ENCODE measurements around the gene NFATC1.

Gene NFATC1

DNA sequence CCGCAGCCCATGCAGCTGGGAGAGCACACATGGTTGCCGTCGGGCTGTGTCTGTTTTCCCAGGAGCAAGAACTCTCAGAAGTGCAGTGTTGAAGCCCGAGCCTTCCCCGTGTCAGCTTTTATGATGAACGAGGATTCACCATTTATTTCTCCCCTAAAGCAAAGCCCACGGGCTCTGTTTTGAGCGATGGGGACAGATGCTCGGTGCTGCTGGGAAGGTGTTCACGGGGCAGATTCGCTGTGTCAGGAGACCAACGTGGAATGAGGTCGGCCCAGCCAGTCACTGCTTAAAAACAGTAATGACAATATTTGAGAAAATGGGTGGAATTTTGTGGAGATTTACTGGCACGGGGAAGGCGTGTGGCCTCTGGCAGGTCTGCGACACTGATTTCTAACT, 43.9 kb downstream of the NFATC1 start:
- Histone ChIP-seq H3K36me3 (ENCODE audit: insufficient read depth, low read length) (no peaks in the 10 kb centered on the region), H3K4me1 (ENCODE audit: insufficient read depth, low read length) (no peaks in the 10 kb centered on the region), H3K9ac (ENCODE audit: low read depth, low read length) (no peak overlapping the region), H3K9me3 (ENCODE audit: control insufficient read depth, insufficient read depth, low read length) (no peaks in the 10 kb centered on the region)

DNA sequence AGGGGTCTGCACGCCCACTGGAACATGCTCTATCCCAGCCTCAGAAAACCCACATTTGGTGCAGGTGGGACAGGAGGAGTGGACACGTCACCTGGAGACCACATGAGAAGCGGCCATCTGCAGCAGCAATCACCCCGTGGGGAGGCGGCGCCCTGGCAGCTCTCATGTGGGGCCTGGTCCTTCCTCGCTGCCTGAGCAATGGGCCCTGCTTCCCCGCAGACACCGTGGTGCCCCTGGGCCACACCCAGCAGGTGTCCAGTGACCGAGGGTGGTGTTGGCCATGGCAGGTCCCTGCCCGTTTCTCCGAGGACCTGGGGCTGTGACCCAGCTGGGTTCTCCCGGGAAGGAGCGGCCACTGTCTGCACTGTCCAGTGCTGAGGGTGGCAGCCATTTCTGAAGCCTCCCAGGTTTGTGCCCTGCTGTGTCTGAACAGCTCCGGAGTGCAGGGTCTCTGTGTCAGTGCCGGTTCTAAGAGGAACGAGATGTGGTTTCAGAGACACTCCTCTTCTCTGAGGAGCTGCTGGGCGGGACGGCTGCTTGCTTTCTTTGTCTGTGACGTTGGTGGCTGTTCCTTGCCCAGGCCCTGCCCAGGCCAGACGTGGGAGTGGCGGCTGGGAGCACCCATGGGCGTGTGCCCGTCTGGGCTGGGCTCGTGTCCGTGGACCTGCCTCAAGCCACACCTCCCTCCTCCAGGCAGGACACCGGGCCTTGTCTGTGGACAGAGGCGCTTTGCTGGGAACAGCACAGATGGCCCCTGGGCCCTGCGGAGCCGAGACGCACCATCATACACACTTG, 44.8 kb downstream of the NFATC1 start:
- H3K36me3 ChIP-seq (ENCODE audit: insufficient read depth, low read length): no peaks in the 10 kb centered on the region
- H3K4me1 ChIP-seq (ENCODE audit: insufficient read depth, low read length): peaks cover 3% of the 10 kb centered on the region; the same call in 1 of the 2 replicates

DNA sequence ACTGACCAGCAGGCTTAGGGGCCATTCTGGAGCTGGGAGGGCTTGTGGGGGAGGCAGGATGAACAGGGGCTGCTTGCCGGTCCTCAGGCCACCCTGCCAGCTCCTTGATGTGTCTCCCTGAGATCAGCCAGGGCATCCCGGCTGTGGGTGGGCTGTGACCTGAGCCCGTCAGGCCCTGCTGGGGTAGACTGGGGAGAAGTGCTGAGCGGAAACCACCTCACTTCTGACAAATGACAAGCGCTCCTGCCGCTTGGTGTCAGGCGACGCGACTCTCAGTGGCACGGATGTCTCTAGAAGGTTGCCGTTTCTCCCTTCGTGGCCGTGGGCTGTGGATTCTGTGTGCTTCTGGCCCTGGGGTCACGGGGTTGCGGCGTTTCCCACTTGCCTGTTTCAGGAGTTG, 45.7 kb downstream of the NFATC1 start:
- no peak overlapping the region for H3K9ac ChIP-seq (ENCODE audit: low read depth, low read length)

More for the DNA sequence above, 44.8 kb downstream of the NFATC1 start:
- Histone ChIP-seq H3K9ac (ENCODE audit: low read depth, low read length) (no peak overlapping the region), H3K9me3 (ENCODE audit: control insufficient read depth, insufficient read depth, low read length) (no peaks in the 10 kb centered on the region)

DNA sequence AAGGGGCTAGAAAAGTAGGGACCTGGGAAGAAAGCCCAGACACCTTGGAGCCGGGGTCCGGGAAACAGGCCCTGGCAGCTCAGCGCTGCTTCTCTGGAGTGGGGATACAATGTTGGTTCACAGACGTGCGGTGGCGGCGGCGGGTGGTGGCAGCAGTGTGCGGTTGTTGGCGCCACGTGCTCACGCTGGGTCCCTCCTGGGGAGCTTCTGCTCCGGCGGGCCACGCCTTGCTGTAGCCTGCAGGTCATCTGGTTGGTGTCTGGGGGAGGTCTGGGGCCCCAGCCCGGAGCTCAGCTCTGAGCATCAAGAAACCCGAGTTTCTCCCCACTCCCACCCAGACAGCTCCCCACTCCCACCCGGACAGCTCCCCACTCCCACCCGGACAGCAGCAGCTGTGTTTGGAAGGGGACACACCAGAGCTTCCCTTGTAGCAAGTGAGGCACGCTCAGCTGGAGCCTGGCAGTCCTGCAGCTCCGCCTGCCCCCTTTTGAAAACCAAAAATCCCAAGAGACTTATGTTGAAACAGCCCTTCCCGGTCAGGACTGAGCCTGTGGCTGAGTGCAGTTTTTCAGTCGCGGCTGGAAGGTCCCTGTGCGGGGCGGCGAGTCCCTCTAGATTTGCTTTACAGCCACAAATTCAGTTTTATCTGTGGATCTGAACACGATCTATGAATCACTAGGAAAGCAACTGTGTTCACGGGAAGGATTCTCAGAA, 46.9 kb downstream of the NFATC1 start:
- Histone ChIP-seq H3K9me3 (ENCODE audit: control insufficient read depth, insufficient read depth, low read length) (no peaks in the 10 kb centered on the region), H3K36me3 (ENCODE audit: insufficient read depth, low read length) (no peaks in the 10 kb centered on the region), H3K4me1 (ENCODE audit: insufficient read depth, low read length) (peaks cover 8% of the 10 kb centered on the region; the same call in 1 of the 2 replicates), H3K9ac (ENCODE audit: low read depth, low read length) (no peak overlapping the region)

More for the DNA sequence above, 45.7 kb downstream of the NFATC1 start:
- Histone ChIP-seq H3K4me1 (ENCODE audit: insufficient read depth, low read length) (peaks cover 8% of the 10 kb centered on the region; the same call in 1 of the 2 replicates), H3K36me3 (ENCODE audit: insufficient read depth, low read length) (no peaks in the 10 kb centered on the region), H3K9me3 (ENCODE audit: control insufficient read depth, insufficient read depth, low read length) (no peaks in the 10 kb centered on the region)

DNA sequence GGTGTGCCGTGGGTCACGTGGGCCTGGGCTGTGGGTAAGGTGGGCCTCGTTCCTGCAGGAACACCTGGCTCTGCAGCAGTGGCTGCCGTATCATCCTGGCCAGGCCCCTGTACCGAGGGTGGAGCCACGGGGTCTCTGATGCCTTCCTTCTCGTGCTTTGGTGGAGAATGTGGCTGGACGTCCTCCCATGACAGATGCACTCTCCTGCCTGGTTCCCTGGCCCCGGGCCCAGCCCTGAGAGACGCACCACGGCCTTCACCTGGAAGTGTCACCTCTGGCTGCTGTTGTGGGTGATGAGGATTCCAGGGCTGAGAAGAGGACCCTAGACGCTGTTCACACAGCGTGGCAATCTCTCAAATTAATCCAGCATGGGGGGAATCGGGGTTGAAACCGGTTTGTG, 49.5 kb downstream of the NFATC1 start:
- Histone ChIP-seq H3K36me3 (ENCODE audit: insufficient read depth, low read length) (no peaks in the 10 kb centered on the region), H3K9ac (ENCODE audit: low read depth, low read length) (no peak overlapping the region)

DNA sequence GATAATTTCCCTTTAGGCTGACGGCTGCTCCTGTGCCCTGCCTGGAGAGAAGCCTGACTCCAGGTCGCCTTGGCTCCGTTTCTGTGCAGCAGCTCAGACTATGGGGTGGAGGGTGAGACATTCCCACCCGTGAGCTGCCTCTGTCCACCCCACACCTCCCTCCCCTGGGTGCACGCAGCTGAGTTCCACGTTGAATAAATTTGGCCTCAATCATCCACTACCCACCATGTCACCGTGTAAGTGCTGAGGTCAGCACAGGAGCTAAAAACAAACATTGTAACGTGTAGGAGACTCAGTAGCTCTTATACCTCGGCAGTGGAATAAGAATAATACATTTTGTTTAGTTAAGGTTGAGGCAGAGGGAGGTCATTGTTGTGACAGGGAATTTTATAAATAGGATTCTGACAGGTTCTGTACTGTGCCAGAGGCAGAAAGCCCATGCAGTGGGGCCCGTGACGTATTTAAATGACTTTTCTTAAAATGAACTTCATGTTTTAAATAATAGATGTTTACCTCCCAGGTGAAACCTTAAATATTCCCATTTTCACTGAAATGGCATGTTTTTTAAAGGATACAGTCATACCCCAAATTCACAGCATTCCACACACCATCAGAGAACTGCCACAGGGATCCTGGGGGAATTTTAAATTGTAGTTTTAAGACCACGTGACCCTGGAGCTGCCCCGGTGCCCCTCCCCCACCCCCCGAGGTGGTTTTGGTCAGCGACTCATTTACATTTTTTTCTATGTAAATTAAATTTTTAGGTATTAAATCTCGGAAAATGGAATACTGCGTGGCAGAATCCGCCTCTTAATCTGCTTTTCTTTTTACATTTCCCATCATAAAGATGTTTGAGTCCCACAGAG, 50.2 kb downstream of the NFATC1 start:
- Histone ChIP-seq H3K36me3 (ENCODE audit: insufficient read depth, low read length) (no peaks in the 10 kb centered on the region), H3K9me3 (ENCODE audit: control insufficient read depth, insufficient read depth, low read length) (no peaks in the 10 kb centered on the region), H3K9ac (ENCODE audit: low read depth, low read length) (no peak overlapping the region), H3K4me1 (ENCODE audit: insufficient read depth, low read length) (peaks cover 8% of the 10 kb centered on the region; the same call in 1 of the 2 replicates)

More for the DNA sequence above, 49.5 kb downstream of the NFATC1 start:
- Histone ChIP-seq H3K9me3 (ENCODE audit: control insufficient read depth, insufficient read depth, low read length) (no peaks in the 10 kb centered on the region), H3K4me1 (ENCODE audit: insufficient read depth, low read length) (peaks cover 8% of the 10 kb centered on the region; the same call in 1 of the 2 replicates)

DNA sequence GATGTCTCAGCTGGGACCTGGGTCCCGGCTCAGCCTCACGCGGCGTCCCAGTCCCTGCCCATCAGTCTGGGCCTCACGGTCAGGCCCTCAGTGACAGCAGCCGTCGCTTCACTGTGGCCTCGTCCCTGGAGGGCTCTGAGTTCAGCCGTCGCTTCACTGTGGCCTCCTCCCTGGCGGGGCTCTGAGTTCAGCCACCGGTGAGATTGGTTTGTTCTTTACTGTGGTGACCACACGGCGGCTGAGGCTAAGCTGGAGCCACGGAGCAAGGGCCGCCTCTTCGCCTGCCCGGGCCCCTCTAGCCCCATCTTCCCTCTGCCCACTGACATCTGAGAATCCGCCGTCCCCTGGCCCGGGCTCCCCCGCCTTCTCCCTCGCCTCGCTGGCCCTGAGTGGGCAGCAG, 51.2 kb downstream of the NFATC1 start:
- H3K4me1 ChIP-seq (ENCODE audit: insufficient read depth, low read length): peaks cover 8% of the 10 kb centered on the region; the same call in 1 of the 2 replicates
- H3K9me3 ChIP-seq (ENCODE audit: control insufficient read depth, insufficient read depth, low read length): no peaks in the 10 kb centered on the region
- no peak overlapping the region for H3K9ac ChIP-seq (ENCODE audit: low read depth, low read length)
- no peaks in the 10 kb centered on the region for H3K36me3 ChIP-seq (ENCODE audit: insufficient read depth, low read length)

DNA sequence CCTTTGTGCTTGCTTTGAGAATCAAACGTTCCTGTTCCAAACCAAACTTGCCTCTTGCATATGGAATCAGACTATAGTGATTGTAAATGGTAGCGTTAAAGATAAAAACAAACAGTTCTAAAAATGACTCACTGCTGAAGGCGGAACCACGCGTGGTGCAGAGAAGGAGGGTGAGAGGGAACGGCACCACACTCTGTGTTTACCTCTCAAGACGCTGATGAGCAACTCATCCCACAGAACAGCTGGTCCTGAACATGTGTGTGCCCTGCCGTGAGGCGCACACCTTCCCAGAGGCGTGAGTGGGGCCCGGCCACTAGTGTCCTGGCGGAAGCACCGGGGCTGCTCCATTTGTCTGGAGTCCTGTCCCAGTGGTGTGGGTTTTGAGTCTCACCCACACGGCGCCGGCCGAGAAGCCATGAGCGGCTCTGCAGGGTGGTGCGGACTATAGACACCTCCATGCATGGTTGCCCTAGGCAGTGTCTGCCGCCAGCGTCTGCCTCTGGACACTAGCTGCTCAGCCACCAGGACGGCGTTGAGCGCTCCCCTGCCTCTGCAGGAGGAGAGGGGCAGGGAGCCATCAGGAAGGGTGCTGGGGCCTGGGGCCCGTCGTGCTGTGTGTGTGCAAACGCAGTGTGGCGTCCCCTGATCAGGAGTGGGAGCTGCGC, 52.1 kb downstream of the NFATC1 start:
- Histone ChIP-seq H3K36me3 (ENCODE audit: insufficient read depth, low read length) (no peaks in the 10 kb centered on the region), H3K9ac (ENCODE audit: low read depth, low read length) (no peak overlapping the region), H3K9me3 (ENCODE audit: control insufficient read depth, insufficient read depth, low read length) (no peaks in the 10 kb centered on the region), H3K4me1 (ENCODE audit: insufficient read depth, low read length) (peaks cover 8% of the 10 kb centered on the region; the same call in 1 of the 2 replicates)

DNA sequence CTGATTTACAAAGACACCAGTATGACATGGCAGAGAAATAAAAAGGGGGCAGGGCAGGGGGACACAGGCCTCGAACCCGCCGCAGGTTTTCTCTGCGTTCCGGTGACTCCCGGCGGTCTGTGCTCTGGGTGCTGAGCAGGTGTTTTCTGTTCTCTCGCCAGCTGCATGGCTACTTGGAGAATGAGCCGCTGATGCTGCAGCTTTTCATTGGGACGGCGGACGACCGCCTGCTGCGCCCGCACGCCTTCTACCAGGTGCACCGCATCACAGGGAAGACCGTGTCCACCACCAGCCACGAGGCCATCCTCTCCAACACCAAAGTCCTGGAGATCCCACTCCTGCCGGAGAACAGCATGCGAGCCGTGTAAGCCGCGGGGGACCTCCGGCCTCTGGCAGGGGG, 52.9 kb downstream of the NFATC1 start:
- Histone ChIP-seq H3K9me3 (ENCODE audit: control insufficient read depth, insufficient read depth, low read length) (no peaks in the 10 kb centered on the region), H3K36me3 (ENCODE audit: insufficient read depth, low read length) (no peaks in the 10 kb centered on the region), H3K9ac (ENCODE audit: low read depth, low read length) (no peak overlapping the region), H3K4me1 (ENCODE audit: insufficient read depth, low read length) (peaks cover 8% of the 10 kb centered on the region; the same call in 1 of the 2 replicates)

DNA sequence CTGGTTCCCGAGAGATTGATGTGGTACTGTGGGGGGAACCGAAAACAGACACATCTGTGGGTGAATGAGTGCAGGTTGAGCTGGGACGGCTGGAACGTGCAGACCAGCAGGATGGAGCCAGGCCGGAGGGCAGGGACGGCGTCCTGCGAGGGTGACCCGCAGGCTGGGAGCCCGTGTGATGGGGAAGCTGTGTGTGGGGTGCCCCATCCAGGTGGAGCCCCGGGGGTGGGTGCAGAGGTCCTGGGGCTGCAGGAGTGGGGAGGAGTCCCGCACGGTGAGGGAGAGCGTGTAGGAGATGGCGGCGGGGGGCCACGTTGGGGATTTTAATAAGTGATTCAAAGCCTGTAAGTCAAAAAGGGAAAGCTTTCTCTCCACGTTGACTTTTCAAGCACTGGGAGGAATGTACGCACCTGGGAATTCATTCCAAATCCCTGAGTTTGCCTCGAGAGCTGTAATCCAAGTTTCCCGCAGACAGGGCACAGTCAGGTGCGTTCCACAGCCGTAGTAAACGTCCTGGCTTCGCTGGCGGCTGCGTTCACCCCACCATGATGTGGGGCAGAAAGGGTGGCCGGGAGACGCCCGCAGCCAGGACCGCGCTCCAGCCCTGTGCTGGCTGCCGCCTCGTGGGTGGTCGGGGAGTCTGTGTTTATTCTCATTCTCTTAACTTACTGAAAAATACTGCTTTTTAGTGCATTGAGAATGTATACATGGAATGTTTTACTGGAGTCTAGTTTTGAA, 54.0 kb downstream of the NFATC1 start:
- Histone ChIP-seq H3K9ac (ENCODE audit: low read depth, low read length) (no peak overlapping the region), H3K36me3 (ENCODE audit: insufficient read depth, low read length) (no peaks in the 10 kb centered on the region), H3K4me1 (ENCODE audit: insufficient read depth, low read length) (peaks cover 8% of the 10 kb centered on the region; the same call in 1 of the 2 replicates)

DNA sequence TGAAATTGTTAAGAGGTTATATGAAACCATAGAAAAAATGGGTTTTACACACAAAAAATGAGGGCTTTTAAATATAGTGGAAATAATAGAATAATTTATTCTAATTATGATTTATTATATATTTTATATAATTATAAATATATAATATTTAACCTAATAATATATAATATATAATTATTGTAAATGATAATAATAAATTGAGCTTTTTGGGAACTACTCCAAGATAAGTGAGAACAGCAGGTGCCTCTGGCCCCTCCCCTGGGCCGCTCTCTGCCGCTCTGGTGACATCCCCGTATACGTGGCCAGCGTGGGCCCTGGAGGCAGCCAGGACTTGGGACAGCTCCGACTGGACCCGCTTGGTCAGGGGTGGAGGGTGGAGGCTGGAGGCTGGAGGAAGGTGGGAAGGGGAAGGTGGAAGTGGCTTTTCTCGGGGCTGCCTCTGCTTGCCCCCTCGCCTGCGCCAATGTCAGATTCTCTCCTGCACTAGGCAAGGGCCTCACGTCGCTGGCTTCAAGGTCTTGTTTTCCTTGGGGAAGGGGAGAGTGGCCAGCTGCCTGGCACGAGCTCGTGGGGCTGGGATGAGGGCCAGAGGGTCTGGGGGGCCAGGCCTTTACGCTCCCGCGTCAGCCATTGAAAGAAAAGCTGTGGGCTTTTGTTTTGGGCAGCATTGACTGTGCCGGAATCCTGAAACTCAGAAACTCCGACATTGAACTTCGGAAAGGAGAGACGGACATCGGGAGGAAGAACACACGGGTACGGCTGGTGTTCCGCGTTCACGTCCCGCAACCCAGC, 54.8 kb downstream of the NFATC1 start:
- Histone ChIP-seq H3K9me3 (ENCODE audit: control insufficient read depth, insufficient read depth, low read length) (no peaks in the 10 kb centered on the region), H3K4me1 (ENCODE audit: insufficient read depth, low read length) (peaks cover 6% of the 10 kb centered on the region; the same call in 1 of the 2 replicates), H3K36me3 (ENCODE audit: insufficient read depth, low read length) (no peaks in the 10 kb centered on the region), H3K9ac (ENCODE audit: low read depth, low read length) (no peak overlapping the region)

More for the DNA sequence above, 54.0 kb downstream of the NFATC1 start:
- no peaks in the 10 kb centered on the region for H3K9me3 ChIP-seq (ENCODE audit: control insufficient read depth, insufficient read depth, low read length)

DNA sequence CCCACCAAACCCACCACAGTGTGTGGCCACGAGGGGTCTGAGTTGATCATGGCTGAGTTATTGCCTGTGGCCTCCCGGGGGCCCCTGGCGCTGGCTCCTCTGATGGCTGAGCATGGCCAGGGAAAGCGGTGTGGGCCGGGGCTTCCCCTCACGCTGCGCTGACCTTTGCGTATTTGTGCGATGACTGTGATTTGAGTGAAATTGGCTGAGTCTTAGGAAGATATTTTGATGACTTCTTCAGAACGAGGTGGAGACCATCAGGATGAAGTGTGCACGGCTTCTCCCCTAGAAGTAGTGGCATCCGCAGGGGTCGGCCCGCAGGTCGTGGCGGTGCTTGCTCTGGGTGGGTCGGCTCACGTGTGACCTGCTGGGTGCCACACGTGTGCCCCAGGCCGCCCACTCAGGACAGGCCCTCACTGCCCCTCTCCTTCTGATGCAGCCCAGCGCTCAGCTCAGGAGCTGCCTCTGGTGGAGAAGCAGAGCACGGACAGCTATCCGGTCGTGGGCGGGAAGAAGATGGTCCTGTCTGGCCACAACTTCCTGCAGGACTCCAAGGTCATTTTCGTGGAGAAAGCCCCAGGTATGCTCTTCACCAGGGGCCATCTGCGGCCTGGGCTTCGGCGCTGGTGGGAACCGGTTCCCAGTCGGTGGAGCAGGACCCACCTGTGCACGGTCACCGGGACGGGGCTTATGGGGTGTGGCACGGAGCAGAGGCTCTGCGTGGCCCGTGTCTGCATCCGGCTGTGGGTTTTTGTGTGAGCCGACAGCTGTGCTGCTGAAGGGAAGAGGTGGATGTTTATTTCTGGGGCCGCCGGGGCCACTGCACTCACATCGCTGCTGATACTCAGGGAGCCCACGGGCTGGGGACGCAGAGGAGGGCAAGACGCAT, 55.8 kb downstream of the NFATC1 start:
- Histone ChIP-seq H3K36me3 (ENCODE audit: insufficient read depth, low read length) (no peaks in the 10 kb centered on the region), H3K9ac (ENCODE audit: low read depth, low read length) (no peak overlapping the region), H3K9me3 (ENCODE audit: control insufficient read depth, insufficient read depth, low read length) (no peaks in the 10 kb centered on the region), H3K4me1 (ENCODE audit: insufficient read depth, low read length) (no peaks in the 10 kb centered on the region)

All from ES-I3 (cell line).